NB4 (cell line): ENCODE measurements around the gene SCAMP3.
A peak's percentile ranks its signal among the peaks of the same experiment; 100 is the strongest.

Experiments
- DNase-seq: peaks from one replicate; pipeline ENCODE4 v3.0.0; 2010; ENCODE audit warnings: low read depth
- H3K4me3 ChIP-seq: one replicate; pipeline ENCODE4 v1.5.1; 2011; ENCODE audit warnings: mild to moderate bottlenecking, low read depth, low read length, moderate library complexity
- MAX ChIP-seq: IDR thresholded peaks from 2 replicates; pipeline ENCODE4 v1.6.1; 2011; ENCODE audit warnings: low read depth, low read length
- MYC ChIP-seq: IDR thresholded peaks from 2 replicates; pipeline ENCODE4 v1.6.1; 2011; ENCODE audit warnings: low read depth, low read length
- POLR2A ChIP-seq: IDR thresholded peaks from 2 replicates; pipeline ENCODE4 v1.6.1; 2011; ENCODE audit warnings: mild to moderate bottlenecking; ENCODE audit not compliant: insufficient read length; ENCODE audit errors: extremely low read depth
- TF ChIP-seq, protein P1 (sequence below): IDR thresholded peaks from one replicate; pipeline ENCODE4 v1.5.1; 2012; ENCODE audit warnings: low read depth, low read length

Gene SCAMP3

DNA sequence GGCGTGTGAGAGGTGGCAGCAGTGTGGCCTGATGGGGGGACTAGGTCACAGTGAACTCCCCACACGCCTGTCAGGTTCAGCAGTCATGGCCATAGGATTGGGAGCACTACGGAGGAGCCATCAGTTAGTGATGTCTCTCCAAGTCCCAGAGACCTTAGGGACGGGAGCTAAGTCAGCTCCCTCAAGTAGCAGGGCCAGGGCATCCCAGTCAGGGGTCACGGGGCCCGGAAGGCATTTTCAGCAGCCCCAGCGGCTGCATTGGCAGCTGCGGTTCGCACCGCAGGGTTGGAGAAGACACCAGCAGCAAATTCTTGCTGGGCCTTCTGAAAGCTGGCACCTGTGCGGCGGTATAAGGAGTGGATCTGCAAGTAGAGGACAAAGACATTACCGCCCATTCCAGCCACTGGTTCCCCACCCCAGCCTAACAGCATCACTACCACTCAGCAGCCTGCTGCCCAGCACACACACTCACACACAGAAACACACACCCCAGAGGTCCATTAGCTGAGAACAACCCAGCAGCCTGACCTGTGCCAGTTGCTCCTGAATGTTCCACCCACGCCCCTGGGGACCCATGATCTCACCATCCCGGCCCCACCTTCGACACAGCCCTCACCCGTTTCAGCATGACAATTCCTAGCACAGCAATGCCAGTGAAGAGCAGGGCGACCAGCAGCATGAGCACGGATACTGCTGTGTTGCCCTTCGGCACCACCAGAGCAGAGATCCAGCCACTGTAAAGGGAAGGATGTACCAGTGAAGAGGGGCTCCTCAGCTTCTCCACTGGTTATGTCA lies 5.9 kb downstream of the SCAMP3 start:
- TF ChIP-seq POLR2A (no peak), MAX (no peak), MYC (no peak)
- TF ChIP-seq, protein P1, sequence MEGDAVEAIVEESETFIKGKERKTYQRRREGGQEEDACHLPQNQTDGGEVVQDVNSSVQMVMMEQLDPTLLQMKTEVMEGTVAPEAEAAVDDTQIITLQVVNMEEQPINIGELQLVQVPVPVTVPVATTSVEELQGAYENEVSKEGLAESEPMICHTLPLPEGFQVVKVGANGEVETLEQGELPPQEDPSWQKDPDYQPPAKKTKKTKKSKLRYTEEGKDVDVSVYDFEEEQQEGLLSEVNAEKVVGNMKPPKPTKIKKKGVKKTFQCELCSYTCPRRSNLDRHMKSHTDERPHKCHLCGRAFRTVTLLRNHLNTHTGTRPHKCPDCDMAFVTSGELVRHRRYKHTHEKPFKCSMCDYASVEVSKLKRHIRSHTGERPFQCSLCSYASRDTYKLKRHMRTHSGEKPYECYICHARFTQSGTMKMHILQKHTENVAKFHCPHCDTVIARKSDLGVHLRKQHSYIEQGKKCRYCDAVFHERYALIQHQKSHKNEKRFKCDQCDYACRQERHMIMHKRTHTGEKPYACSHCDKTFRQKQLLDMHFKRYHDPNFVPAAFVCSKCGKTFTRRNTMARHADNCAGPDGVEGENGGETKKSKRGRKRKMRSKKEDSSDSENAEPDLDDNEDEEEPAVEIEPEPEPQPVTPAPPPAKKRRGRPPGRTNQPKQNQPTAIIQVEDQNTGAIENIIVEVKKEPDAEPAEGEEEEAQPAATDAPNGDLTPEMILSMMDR: no peak
- no peak overlapping the region for H3K4me3 ChIP-seq
- no peak for DNase-seq

- H3K4me3 ChIP-seq: peak within 1 kb of the TSS; percentile 53
- peak; percentile 52; the same call in 1 of the 2 replicates for TF ChIP-seq MAX
- peak; percentile 54 for TF ChIP-seq POLR2A
- peak; percentile 74 for TF ChIP-seq MYC
- TF ChIP-seq, protein P1: no peak
- peak; percentile 83 for DNase-seq
Measured at GRCh38 chr1:155255243-155256007, 6.7 kb downstream of the SCAMP3 start, which contains the start of gene ENTREP3. ENTREP3 (minus strand) TSS chr1:155255483; CDS start chr1:155254877, 606 bp downstream.

GRCh38 chr1:155254714-155255242 lies 7.4 kb downstream of the SCAMP3 start:
- TF ChIP-seq MAX (no peak), POLR2A (no peak), MYC (no peak)
- TF ChIP-seq, protein P1: no peak
- peak overlapping the region; percentile 53 for H3K4me3 ChIP-seq
- DNase-seq: no peak

GRCh38 chr1:155254228-155254713 lies 7.9 kb downstream of the SCAMP3 start:
- TF ChIP-seq, protein P1: no peak
- no peak for TF ChIP-seq MAX
- TF ChIP-seq POLR2A: no peak
- TF ChIP-seq MYC: no peak
- H3K4me3 ChIP-seq: no peak overlapping the region
- no peak for DNase-seq

DNA sequence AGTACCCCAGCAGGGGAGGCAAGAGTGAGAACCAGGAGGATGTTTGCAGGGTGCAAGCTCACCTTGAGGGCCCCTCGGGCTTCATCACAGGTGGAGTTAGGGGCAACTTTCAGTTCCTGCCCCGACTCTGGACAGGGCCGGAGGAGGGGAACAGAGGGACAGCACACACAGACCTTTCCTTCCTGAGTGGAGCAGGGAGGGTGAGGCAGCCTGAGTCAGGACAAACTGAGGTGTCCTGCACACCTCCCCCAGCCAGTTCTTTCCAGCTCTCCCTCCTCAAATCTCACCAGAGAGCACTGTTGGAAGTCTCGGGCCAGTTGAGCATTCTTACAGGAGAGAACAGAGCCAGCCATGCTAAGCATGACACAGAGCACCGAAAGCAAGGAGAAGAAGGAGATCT lies 8.4 kb downstream of the SCAMP3 start:
- no peak overlapping the region for H3K4me3 ChIP-seq
- DNase-seq: no peak
- TF ChIP-seq, protein P1: no peak
- TF ChIP-seq POLR2A (no peak), MAX (no peak)
